Measurements from ENCODE around the gene APOL4.

GRCh38 chr22:36211237-36211861 lies 9.7 kb upstream of the APOL4 start:
- TF ChIP-seq CTCF (IDR thresholded peaks at IDR 0.05) (no peak), POLR2A (IDR thresholded peaks at IDR 0.05) (no peak), EP300 (IDR thresholded peaks at IDR 0.05) (no peak)
